Measurements from ENCODE around the gene BGN.

DNA sequence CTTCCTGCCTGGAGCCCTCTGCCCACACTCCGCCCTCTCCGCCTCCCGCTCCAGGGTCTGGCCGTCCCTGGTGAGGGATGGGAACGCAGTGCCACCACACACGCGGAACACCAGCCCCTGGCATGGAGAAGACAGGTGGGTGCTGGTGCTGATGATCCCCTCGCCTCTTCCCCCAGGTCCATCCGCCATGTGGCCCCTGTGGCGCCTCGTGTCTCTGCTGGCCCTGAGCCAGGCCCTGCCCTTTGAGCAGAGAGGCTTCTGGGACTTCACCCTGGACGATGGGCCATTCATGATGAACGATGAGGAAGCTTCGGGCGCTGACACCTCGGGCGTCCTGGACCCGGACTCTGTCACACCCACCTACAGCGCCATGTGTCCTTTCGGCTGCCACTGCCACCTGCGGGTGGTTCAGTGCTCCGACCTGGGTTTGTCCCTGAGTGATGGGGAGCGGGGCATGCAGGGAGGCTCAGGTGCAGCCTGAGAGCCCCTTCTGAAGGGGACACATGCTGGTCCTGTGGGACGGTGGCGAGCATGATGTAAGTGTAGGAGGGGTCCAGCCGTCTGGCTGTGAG, 9.8 kb downstream of the BGN start:
- TF ChIP-seq POLR2A (IDR thresholded peaks at IDR 0.05; ENCODE audit: low read length) (no peak), GATA1 (IDR thresholded peaks at IDR 0.05; ENCODE audit: low read depth, low read length) (no peak)

All from erythroblast (primary cell).